HEK293T (cell line): Measurements from ENCODE around the gene VAV2.

Experiments
- CTCF ChIA-PET: fragments of 350-600 bp; formaldehyde crosslinking; extraction: SDS; loops from one replicate; lab custom pipeline; 2021; ENCODE audit warnings: antibody characterized with exemption, inconsistent platforms; lab: Yijun Ruan, JAX
- POLR2A ChIA-PET: fragments of 350-600 bp; formaldehyde crosslinking; extraction: SDS; loops from one replicate; lab custom pipeline; 2020; ENCODE audit warnings: antibody characterized with exemption, inconsistent platforms; lab: Yijun Ruan, JAX
- DNase-seq: peaks from one replicate; pipeline ENCODE4 v3.0.0; 2012; ENCODE audit warnings: mixed read lengths; ENCODE audit errors: extremely low spot score
- ARNT ChIP-seq: fragments of 450-650 bp; IDR thresholded peaks from 2 replicates; pipeline ENCODE4 v1.6.1; 2017; ENCODE audit warnings: mild to moderate bottlenecking
- BHLHE40 ChIP-seq: fragments of 450-650 bp; IDR thresholded peaks from 2 replicates; pipeline ENCODE4 v1.6.1; 2016; ENCODE audit warnings: mild to moderate bottlenecking, moderate library complexity, borderline replicate concordance
- CTBP1 ChIP-seq: fragments of 450-650 bp; IDR thresholded peaks from 2 replicates; pipeline ENCODE4 v1.6.1; 2016; ENCODE audit warnings: borderline replicate concordance
- ELF4 ChIP-seq: fragments of 450-650 bp; IDR thresholded peaks from 2 replicates; pipeline ENCODE4 v1.6.1; 2017; ENCODE audit warnings: antibody characterized with exemption
- FOXA1 ChIP-seq: fragments of 450-650 bp; IDR thresholded peaks from 2 replicates; pipeline ENCODE4 v1.6.1; 2016; ENCODE audit warnings: mild to moderate bottlenecking
- FOXK2 ChIP-seq: fragments of 450-650 bp; IDR thresholded peaks from 2 replicates; pipeline ENCODE4 v1.6.1; 2016; ENCODE audit warnings: mild to moderate bottlenecking
- FOXM1 ChIP-seq: fragments of 450-650 bp; IDR thresholded peaks from 2 replicates; pipeline ENCODE4 v1.6.1; 2017; ENCODE audit warnings: mild to moderate bottlenecking, borderline replicate concordance
- HDGF ChIP-seq: fragments of 450-650 bp; IDR thresholded peaks from 2 replicates; pipeline ENCODE4 v1.6.1; 2017; ENCODE audit warnings: antibody characterized with exemption, borderline replicate concordance
- L3MBTL2 ChIP-seq: fragments of 450-650 bp; conservative IDR thresholded peaks from 2 replicates; pipeline ENCODE4 v1.6.1; 2016; ENCODE audit warnings: mild to moderate bottlenecking
- LEF1 ChIP-seq: fragments of 450-650 bp; IDR thresholded peaks from 2 replicates; pipeline ENCODE4 v1.6.1; 2017; ENCODE audit warnings: mild to moderate bottlenecking, borderline replicate concordance
- NFRKB ChIP-seq: fragments of 450-650 bp; IDR thresholded peaks from 2 replicates; pipeline ENCODE4 v1.6.1; 2016; ENCODE audit warnings: mild to moderate bottlenecking, moderate library complexity
- PKNOX1 ChIP-seq: fragments of 450-650 bp; IDR thresholded peaks from 2 replicates; pipeline ENCODE4 v1.6.1; 2016
- SP1 ChIP-seq: fragments of 450-650 bp; IDR thresholded peaks from 2 replicates; pipeline ENCODE4 v1.6.1; 2017
- SUZ12 ChIP-seq: fragments of 450-650 bp; IDR thresholded peaks from 2 replicates; pipeline ENCODE4 v1.6.1; 2016; ENCODE audit warnings: mild to moderate bottlenecking
- TARDBP ChIP-seq: fragments of 450-650 bp; IDR thresholded peaks from 2 replicates; pipeline ENCODE4 v1.6.1; 2016
- ZNF384 ChIP-seq: fragments of 450-650 bp; IDR thresholded peaks from 2 replicates; pipeline ENCODE4 v1.6.1; 2016

VAV2 gene

GRCh38 chr9:133729617-133730281, 262.4 kb downstream of the VAV2 start:
- CTCF ChIA-PET = interaction anchor here (0.5 to 1.2 kb wide), 2 partner anchors 9 to 13 kb away, joined by 3 read pairs; no protein-coding TSS in a partner anchor
- DNase-seq = no peak
- TF ChIP-seq SP1 = no peak
- TF ChIP-seq CTBP1 = no peak
- no peak for TF ChIP-seq SUZ12
- TF ChIP-seq NFRKB = no peak
- no peak for TF ChIP-seq TARDBP
- TF ChIP-seq ARNT = no peak
- no peak for TF ChIP-seq LEF1
- no peak for TF ChIP-seq BHLHE40
- TF ChIP-seq FOXM1 = no peak
- TF ChIP-seq ZNF384 = no peak
- TF ChIP-seq ELF4 = no peak
- TF ChIP-seq FOXA1 = no peak
- POLR2A ChIA-PET = no interaction called here

- CTCF ChIA-PET = interaction anchor here (1.2 kb wide), 1 partner anchor 14 kb away, joined by 3 read pairs; no protein-coding TSS in a partner anchor
Observed at GRCh38 chr9:133728856-133729616, 263.1 kb downstream of the VAV2 start.

GRCh38 chr9:133727876-133728441, 264.2 kb downstream of the VAV2 start:
- POLR2A ChIA-PET = no interaction called here
- DNase-seq = no peak
- CTCF ChIA-PET = interaction anchor here (1.3 to 1.5 kb wide), 2 partner anchors 15 to 194 kb away, joined by 3 to 7 read pairs; partner anchors contain the start of gene ADAMTSL2
- TF ChIP-seq SUZ12 (no peak), FOXM1 (no peak), ELF4 (no peak), LEF1 (no peak), L3MBTL2 (no peak), HDGF (no peak), ZNF384 (no peak), FOXK2 (no peak), FOXA1 (no peak), PKNOX1 (no peak), NFRKB (no peak), CTBP1 (no peak), BHLHE40 (no peak), SP1 (no peak)

More at GRCh38 chr9:133728856-133729616, 263.1 kb downstream of the VAV2 start:
- POLR2A ChIA-PET = no interaction called here
- TF ChIP-seq BHLHE40 (no peak), ELF4 (no peak), FOXM1 (no peak), FOXA1 (no peak), NFRKB (no peak), ARNT (no peak), L3MBTL2 (no peak), SUZ12 (no peak), TARDBP (no peak), ZNF384 (no peak), PKNOX1 (no peak)
- DNase-seq = no peak

GRCh38 chr9:133727277-133727875, 264.7 kb downstream of the VAV2 start:
- CTCF ChIA-PET = interaction anchor here (1.0 to 1.5 kb wide), 3 partner anchors 15 to 267 kb away, joined by 3 to 7 read pairs (median 4); partner anchors contain the start of gene ADAMTSL2
- POLR2A ChIA-PET = no interaction called here
- TF ChIP-seq ARNT = no peak
- TF ChIP-seq FOXK2 = no peak
- no peak for TF ChIP-seq CTBP1
- no peak for TF ChIP-seq FOXA1
- no peak for TF ChIP-seq LEF1
- TF ChIP-seq BHLHE40 = no peak
- no peak for TF ChIP-seq SUZ12
- TF ChIP-seq TARDBP = no peak
- no peak for DNase-seq

GRCh38 chr9:133726401-133727276, 265.5 kb downstream of the VAV2 start:
- DNase-seq = peak; percentile 69
- CTCF ChIA-PET = interaction anchor here (1.0 to 1.5 kb wide), 3 partner anchors 16 to 267 kb away, joined by 3 to 7 read pairs (median 4); partner anchors contain the start of gene ADAMTSL2
- TF ChIP-seq FOXA1 (no peak), FOXK2 (no peak), PKNOX1 (no peak), CTBP1 (no peak), LEF1 (no peak), TARDBP (no peak)
- POLR2A ChIA-PET = no interaction called here
